ENCODE measurements around the gene HS6ST3.
"Not testable (repeated sequence)": the region's sequence is repeated elsewhere in the genome, so short reads cannot be mapped to it uniquely, and the experiment has no call there.

The HS6ST3 gene

DNA sequence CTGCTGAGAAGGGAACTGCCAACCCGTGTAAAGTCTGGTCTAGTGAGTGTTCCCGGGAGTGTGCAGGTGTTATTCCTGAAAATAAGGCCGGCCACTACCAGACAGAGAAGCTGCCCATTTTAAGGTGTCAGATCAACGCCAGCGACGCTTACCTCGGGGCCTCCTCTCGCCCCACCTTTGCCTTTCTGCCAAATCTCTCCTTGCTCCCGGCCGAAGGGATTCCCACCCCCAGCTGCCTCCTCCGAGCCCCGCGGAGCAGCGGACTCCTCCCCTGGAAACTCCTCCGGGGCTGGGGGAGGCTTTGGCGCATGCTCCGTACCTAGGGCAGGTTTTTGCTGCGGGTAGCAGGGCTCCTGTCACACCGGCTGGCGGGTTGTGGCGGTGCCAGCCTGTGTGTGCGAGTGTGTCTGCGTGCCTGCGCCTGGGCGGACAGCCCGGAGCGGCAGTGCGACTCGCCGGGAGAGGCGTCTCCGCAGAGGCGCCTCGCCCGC is at the start of gene HS6ST3:
HS6ST3 (plus strand) TSS at position 359 of the 491 bp plus-strand sequence.
- no peak for DNase-seq (ENCODE audit: low read depth in 1 of 2, low spot score in 1 of 2)

DNA sequence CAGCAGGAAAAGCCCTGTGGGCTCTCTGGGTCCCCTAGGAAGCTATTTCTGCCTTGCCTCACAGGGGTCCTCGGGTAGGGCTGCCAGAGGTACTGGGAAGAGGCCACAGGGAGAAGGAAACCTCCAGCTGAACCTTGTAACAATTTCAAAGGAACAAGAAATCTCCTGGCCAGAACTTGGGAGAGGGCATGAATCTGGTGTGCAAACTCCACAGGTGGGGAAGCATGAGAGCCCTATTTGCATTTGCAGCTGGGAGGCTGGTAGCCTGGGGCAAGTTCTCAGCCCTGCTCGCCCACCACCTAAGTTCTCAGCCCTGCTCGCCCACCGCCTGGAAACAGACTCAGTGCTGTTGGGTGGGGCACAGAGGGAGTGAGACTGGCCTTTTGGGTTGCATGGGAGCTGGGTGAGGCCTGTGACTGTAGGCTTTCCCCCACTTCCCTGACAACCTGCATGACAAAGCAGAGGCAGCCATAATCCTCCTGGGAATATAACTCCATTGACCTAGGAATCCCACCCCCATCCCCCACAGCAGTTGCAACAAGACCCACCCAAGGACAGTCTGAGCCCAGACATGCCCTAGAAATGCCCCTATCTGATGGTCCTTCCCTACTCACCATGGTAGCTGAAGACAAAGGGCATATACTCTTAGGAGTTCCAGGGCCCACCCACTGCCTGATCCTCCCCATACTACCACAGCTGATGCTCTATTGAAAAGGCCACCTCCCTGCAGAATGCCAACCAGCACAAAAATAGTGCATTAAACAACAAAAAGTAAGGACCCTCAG is 48.4 kb upstream of the HS6ST3 start:
- DNase-seq (ENCODE audit: low read depth in 1 of 2, low spot score in 1 of 2) = no peak

DNA sequence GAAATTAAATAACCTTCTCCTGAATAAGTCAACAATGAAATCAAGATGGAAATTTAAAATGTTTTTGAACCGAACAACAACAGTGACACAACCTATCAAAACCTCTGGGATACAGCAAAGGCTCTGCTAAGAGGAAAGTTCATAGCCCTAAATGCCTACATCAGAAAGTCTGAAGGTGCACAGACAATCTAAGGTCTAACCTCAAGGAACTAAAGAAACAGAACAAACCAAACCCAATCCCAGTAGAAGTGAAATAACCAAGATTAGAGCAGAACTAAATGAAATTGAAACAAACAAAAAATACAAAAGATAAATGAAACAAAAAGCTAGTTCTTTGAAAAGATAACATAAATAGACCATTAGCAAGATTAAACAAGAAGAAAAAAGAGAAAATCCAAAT is 45.7 kb upstream of the HS6ST3 start:
- DNase-seq (ENCODE audit: low read depth in 1 of 2, low spot score in 1 of 2) = no peak

DNA sequence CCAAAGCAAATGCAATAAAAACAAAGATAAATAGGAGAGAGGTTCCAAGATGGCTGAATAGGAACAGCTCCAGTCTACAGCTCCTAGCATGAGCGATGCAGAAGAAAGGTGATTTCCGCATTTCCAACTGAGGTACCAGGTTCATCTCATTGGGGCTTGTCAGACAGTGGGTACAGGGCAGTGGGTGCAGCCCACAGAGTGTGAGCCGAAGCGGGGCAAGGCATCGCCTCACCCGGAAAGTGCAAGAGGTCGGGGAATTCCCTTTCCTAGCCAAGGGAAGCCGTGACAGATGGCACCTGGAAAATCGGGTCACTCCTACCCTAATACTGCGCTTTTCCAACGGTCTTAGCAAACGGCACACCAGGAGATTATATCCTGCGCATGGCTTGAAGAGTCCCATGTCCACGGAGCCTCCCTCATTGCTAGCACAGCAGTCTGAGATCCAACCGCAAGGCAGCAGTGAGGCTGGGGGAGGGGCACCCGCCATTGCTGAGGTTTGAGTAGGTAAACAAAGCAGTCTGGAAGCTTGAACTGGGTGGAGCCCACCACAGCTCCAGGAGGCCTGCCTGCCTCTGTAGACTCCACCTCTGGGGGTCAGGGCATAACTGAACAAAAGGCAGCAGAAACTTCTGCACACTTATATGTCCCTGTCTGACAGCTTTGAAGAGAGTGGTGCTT is 43.3 kb upstream of the HS6ST3 start:
- not testable (repeated sequence) for DNase-seq (ENCODE audit: low read depth in 1 of 2, low spot score in 1 of 2)

DNA sequence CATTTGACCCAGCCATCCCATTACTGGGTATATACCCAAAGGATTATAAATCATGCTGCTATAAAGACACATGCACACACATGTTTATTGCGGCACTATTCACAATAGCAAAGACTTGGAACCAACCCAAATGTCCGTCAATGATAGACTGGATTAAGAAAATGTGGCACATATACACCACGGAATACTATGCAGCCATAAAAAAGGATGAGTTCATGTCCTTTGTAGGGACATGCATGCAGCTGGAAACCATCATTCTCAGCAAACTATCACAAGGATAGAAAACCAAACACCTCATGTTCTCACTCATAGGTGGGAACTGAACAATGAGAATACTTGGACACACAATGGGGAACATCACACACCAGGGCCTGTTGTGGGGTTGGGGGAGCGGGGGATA is 39.0 kb upstream of the HS6ST3 start:
- not testable (repeated sequence) for DNase-seq (ENCODE audit: low read depth in 1 of 2, low spot score in 1 of 2)

DNA sequence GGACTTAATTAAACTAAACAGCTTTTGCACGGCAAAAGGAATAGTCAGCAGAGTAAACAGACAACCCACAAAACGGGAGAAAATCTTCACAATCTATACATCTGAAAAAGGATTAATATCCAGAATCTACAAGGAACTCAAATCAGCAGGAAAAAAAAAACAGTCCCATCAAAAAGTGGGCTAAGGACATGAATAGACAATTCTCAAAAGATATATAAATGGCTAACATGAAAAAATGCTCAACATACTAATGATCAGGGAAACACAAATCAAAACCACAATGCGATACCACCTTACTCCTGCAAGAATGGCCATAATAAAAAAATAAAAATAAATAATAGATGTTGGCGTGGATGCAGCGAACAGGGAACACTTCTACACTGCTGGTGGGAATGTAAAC is 38.4 kb upstream of the HS6ST3 start:
- DNase-seq (ENCODE audit: low read depth in 1 of 2, low spot score in 1 of 2) = not testable (repeated sequence)

GRCh38 chr13:96051946-96052345 is 38.0 kb upstream of the HS6ST3 start:
- DNase-seq (ENCODE audit: low read depth in 1 of 2, low spot score in 1 of 2) = not testable (repeated sequence)

DNA sequence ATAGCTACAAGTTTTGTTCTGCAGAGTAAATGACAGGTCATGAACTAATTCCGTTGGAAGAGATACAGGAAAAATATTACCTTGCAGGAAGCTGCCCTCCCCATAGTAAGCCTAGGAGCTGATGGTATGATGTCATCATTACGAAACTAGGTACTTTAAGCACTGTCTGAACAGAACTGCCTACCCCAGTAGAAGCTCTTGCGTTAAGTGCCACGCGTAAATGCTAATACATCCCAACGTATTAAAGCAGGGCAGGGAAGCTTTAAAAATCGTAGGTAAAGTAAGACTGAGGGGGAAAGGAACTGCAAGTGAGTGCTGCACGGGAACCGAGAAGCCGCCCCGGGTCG is 37.3 kb upstream of the HS6ST3 start:
- no peak for DNase-seq (ENCODE audit: low read depth in 1 of 2, low spot score in 1 of 2)

DNA sequence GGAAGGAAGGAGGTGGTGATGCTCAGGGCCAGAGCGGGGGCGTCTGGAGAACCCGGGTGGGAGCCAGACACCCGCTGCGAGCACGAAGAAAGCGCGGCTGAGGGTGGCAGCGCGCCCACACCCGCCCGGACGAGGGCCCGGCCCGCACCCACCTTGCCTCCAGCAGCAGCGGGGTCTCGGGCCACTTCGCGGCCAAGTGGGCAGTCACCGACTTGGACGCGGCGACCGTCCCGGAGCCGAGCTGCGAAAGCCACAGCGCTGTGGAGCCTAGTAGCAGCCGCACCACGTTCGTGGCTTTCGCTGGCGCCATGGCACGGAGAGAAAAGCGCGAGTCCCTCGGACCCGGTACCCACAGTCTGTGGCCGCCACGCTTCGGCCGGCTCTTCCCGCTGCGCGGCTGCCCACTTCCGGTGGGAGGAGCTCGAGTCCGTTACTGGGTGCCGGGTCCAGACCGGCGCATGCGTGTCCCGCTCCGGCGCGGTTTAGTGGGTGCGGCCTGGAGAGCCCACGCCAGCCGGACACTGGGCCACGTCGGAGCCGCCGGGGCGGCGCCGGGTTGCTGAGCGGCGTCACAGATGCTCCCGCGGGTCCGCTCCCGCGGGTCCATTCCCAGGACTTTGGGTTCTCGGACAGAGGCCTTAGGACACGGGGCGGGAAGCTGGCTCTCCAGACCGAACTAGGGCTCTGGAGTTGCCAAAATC is 36.8 kb upstream of the HS6ST3 start, which contains the start of gene UGGT2:
UGGT2 (minus strand) TSS at position 399 of the 701 bp plus-strand sequence; CDS start at position 310, 89 bp downstream.
- DNase-seq (ENCODE audit: low read depth in 1 of 2, low spot score in 1 of 2) = no peak

- no peak for DNase-seq (ENCODE audit: low read depth in 1 of 2, low spot score in 1 of 2)
Observed at GRCh38 chr13:96065849-96066248, 24.1 kb upstream of the HS6ST3 start.

DNA sequence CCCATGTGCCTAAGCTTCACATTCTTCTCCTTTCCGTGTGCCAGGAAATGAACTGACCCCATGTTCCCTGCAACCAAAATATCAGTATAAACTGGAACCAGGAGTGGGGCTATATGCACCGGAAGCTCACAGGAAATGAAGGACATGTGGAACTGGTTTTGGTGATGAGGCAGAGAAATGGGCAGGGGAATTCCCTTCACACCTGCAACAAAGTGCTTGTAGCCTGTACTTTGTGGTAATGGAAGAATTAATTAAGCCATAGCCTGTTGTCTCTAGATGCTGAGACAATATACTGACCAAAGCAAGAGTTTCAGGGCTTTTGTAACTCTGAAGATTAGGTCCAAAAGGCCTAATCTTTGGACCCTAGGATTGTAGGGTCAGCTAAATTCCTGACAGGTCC is 21.2 kb upstream of the HS6ST3 start:
- DNase-seq (ENCODE audit: low read depth in 1 of 2, low spot score in 1 of 2) = no peak

GRCh38 chr13:96071504-96071903 is 18.4 kb upstream of the HS6ST3 start:
- no peak for DNase-seq (ENCODE audit: low read depth in 1 of 2, low spot score in 1 of 2)

DNA sequence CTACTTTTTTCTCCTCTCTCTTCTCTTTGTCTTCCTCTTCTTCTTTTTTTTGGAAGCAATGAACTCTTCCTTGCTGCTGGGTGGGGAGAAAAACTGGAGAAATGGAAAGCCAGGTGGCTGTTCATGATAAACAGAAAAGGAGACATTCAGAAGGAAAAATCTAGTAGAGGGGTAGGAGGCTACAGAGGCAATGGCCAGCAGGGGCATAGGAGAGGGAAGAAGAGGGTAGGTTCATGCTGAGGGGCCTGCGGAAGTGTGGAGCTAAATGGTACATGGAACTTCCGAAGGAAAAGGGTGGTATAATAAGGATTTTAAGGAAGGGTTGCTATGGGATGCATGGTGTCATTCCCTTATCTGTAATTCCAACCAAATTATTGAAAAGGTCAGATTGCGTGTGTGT is 17.5 kb upstream of the HS6ST3 start:
- DNase-seq (ENCODE audit: low read depth in 1 of 2, low spot score in 1 of 2) = no peak

DNA sequence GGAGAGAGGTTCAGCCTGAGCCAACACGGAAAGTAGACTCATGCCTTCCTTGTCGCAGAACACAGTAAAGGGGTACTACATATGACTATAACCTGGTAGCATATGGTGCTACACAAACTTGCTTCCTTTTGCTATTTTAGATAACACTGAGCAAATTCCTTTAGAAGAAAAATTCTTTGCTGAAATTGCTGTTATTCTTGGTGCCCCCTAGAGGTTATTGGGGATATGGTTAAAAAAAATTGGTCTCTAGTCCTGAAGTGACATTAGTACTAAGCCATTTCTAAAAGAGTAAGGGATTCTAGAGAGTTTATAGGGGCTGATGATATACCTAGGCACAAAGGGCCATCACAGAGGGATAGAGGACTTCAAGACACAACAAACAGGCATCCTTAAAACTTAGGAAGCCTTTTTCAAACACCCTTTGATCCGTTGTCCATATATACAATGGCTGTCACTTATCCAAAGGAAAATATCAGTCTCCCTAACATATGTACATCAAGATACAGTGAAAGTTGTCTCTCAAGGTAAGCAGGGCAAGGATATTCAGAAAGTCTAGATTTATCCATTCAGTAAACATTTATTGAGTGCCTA is 13.9 kb upstream of the HS6ST3 start:
- DNase-seq (ENCODE audit: low read depth in 1 of 2, low spot score in 1 of 2) = no peak

GRCh38 chr13:96080676-96081075 is 9.2 kb upstream of the HS6ST3 start:
- DNase-seq (ENCODE audit: low read depth in 1 of 2, low spot score in 1 of 2) = no peak

GRCh38 chr13:96081888-96082287 is 8.0 kb upstream of the HS6ST3 start:
- DNase-seq (ENCODE audit: low read depth in 1 of 2, low spot score in 1 of 2) = no peak

GRCh38 chr13:96082640-96083039 is 7.3 kb upstream of the HS6ST3 start:
- no peak for DNase-seq (ENCODE audit: low read depth in 1 of 2, low spot score in 1 of 2)

DNA sequence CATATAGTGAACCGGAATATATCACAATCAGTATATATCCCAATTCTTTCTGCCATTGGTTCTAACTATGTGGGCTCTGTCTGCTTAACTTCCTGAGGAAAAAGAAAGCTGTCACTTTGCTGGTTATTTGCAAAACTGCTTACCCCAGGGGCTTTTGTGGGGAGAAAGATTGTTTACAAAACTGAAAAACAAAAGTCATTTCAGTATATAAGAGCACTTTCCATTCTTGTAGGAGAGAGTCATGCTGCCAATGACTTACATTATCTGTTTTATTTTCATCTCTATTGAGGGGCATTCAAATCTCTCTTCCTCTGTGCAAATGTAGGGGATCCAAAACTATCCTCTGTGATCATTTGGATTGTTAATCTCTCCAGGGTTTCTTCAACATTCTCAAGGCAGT is 3.2 kb upstream of the HS6ST3 start:
- no peak for DNase-seq (ENCODE audit: low read depth in 1 of 2, low spot score in 1 of 2)

GRCh38 chr13:96089139-96089538 is 768 bp upstream of the HS6ST3 start:
- DNase-seq (ENCODE audit: low read depth in 1 of 2, low spot score in 1 of 2) = no peak

- DNase-seq (ENCODE audit: low read depth in 1 of 2, low spot score in 1 of 2) = no peak
Observed at GRCh38 chr13:96090240-96091101, 564 bp downstream of the HS6ST3 start.

Measured in activated T-helper 1 cell treated with anti-CD3 and anti-CD28 coated beads, Interleukin-2, amount 50 U/mL, for 16 hours (primary cell).